Measurements from ENCODE around the gene DRC7.
"Not testable (repeated sequence)": the region's sequence is repeated elsewhere in the genome, so short reads cannot be mapped to it uniquely, and the experiment has no call there.

Gene DRC7

DNA sequence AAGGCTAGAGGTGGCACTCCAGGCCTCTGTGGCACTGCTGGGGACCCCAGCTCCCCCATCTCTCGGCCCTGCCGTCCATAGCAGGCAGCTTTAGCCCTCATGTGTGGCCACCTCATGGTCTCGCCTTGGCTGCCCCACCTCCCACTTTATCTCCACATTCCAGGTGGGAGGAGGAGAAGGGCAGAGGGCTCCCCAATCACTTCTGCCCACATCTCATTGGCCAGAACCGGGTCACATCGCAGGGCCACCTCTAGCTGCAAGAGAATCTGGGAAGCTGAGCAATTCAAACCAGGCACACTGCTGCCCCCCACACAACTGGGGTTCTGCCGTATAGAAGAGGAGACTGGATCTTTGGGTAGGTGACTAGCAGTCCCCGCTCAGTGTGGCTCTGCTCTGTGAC lies 1.6 kb downstream of the DRC7 start:
- DNase-seq = no peak

DNA sequence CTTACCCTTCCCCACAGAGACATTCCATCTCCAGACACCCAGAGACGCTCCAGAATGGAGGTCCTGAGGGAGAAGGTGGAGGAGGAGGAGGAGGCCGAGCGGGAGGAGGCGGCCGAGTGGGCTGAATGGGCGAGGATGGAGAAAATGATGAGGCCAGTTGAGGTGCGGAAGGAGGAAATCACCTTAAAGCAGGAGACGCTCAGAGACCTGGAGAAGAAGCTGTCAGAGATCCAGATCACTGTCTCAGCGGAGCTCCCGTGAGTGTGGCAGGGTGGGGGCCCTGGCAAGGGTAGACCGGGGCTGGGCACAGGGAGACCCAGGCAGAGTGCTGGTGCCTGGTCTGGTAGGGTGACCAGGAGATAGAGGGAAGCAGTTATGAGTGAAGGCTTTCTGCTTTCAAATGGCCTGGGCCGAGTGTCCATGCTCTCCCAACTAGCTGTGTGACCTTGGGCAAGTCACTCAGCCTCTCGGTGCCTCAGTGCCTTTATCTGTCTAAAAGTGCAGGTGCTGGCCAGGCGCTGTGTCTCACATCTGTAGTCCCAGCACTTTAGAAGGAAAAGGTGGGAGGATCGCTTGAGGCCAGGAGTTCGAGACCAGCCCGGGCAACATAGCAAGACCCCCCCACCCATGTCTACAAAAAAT lies 3.4 kb downstream of the DRC7 start:
- DNase-seq = no peak

DNA sequence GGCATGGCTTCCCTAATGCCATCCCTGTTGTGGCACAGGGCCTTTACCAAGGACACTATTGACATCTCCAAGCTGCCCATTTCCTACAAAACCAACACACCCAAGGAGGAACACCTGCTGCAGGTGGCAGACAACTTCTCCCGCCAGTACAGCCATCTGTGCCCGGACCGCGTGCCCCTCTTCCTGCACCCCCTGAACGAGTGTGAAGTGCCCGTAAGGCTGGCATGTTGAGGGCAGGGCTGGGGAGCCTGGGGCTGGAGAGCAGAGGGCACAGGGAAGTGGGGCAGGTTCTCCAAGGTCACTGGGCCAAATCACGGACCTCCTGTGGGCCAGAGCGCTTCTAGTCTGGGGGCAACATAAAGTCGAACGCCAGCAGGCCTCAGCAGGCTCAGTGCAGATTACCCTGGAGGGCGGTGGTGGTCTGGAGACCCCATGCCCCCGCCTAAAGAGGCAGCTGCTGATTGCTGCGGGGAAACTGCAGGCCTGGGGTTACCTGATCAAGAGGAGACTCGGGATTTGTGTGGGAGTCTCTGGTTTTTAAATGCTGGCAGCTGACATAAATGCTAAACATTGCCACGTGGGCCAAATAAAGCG lies 4.3 kb downstream of the DRC7 start:
- DNase-seq = no peak

DNA sequence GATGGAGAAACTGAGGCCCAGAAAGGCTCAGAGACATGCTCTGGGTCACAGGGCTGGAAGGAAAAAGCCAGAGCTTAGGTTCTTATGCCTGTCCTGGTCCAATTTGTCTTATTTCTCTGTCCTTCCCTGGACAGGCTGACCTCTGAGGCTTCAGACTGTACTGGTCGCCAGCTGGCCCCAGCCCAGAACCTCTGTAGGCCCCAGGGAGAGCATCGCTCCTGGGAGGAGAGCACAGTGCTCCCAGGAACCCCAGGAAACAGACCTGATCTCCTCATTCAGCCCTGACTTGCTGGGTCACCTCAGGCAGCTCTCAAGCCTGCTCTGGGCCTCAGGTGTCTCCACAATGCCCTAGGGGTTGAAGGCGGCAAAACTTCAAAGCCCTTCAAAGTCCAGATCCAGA lies 4.9 kb downstream of the DRC7 start:
- DNase-seq = no peak

DNA sequence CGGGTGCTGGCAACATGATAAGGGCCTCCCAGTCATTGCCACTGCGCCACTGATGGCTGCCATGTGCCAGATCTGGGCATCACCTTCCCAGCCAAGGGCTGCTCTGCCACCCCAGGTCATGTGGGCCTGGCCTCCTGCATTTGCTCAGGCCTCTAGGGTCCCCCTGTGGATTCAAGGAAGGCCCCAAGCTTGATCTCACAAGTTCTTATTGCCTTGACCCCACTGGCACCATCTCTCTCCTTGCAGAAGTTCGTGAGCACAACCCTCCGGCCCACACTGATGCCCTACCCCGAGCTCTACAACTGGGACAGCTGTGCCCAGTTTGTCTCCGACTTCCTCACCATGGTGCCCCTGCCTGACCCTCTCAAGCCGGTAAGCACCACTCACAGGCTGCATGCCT lies 5.3 kb downstream of the DRC7 start:
- no peak for DNase-seq

DNA sequence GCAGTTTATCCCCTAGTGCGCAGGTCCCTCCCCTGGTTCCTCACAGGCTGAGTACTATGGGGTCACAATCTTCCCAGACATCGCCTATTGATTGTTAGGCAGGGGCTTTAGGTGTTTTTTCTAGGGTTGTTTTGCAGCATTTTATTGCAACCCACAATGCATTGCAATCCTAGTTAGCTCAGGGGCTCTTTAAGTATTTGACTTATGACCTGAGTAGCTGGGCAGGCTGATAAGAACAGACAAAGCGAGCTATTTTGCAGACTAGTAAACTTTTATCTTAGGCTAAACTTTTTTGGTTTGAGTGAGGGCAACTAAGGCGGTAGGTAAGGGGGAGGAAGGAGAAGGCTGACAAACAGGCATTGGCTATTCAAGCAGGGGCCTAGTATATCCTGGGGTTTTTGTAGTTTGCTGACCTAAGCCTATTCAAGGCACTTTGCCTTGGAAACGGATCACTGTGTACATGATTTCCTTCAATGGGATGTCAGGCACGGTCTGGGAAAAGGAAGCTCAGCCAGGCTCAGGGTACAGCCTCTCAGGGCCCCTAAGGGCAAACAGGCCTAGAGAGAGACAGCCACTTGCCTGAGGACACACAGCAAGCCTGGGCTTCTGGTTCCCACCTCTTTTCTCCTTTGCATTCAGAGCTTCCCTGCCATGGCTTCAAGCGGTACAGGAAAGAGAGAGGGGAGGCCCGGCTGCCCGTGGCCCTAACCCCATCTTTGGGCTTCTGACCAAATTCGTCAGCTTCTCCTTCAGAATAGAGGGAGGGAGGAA lies 6.4 kb downstream of the DRC7 start:
- DNase-seq = no peak

DNA sequence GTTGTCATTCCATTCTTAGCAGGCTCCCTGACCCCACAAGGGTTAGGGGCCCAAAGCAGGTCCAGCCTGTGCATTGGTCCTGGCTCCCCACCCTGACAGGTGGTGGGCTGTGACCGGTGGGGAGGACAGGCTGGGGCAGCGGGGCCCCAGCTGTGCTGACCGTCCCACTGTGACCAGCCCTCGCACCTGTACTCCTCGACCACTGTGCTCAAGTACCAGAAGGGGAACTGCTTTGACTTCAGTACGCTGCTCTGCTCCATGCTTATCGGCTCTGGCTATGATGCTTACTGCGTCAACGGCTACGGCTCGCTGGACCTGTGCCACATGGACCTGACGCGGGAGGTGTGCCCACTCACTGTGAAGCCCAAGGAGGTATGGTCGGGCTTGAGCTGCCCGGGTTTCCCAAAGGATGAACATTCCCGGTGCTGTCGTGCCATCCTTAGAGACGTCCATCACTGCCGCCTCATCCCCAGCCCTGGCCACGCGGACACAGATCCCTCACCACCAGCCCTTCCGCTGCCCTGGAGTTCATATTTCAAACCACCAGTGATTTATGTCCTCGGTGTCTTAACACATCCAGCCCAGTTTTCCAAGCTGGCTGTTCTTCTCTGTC lies 7.3 kb downstream of the DRC7 start:
- DNase-seq = no peak

DNA sequence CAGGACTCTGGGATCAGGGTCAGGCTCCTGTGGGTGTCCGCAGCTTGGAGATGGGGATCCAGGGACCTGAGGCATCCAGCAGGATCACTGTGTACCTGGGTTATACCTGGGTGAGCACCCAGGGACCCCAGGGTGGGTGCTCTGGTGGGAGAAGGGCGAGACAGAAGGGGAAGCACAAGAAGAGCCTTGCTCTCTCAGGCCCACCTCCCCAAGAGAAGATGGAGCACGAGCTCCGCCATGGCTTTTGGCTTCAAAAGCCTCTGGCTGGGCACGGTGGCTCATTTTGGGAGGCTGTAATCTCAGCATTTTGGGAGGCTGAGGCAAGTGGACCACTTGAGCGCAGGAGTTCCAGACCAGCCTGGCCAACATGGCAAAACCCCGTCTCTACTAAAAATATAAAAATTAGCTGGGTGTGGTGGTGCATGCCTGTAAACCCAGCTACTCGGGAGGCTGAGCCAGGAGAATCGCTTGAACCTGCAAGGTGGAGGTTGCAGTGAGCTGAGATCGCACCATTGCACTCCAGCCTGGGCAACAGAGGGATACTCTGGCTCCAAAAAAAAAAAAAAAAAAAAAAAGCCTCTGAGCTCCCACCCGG lies 8.9 kb downstream of the DRC7 start:
- DNase-seq = no peak

DNA sequence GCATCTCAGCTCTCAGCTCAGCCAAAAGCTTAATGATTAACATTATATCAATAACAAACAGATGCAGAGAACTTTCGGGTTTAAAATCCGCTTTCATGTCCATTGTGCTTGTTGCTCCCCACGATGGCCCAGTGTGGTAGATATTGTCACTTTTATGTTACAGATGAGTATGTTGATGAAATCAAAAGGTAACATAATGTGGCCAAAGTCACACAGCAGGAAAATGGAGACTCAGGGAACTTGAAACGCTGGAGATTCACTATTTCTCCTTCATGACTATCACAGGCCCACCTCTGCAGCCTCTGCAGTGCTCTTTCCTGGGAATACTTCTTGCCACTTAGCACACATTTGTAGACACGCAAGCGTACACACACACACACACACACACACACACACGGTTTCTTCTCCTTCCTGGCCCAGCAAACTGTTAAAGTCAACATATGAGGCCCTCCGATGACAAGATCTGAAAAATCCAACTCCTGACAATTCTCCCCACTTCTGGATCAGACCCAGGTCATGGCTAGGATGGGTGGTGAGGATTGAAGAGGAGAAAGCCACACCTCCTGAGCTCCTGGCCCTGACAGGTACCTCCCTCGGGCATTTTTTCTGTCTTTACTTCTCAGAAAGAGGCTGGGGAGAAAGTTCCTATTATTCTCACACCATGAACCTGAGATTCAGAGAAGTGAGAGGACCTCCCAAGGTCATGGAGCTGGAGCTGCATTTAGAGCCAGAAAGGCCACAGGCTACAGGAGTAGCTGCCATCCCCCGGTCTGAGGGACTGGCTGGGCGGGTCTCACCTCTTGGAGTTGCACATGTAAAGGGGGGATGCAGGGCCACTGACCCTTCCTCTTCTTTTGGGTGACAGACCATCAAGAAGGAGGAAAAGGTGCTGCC lies 9.7 kb downstream of the DRC7 start:
- DNase-seq = no peak

DNA sequence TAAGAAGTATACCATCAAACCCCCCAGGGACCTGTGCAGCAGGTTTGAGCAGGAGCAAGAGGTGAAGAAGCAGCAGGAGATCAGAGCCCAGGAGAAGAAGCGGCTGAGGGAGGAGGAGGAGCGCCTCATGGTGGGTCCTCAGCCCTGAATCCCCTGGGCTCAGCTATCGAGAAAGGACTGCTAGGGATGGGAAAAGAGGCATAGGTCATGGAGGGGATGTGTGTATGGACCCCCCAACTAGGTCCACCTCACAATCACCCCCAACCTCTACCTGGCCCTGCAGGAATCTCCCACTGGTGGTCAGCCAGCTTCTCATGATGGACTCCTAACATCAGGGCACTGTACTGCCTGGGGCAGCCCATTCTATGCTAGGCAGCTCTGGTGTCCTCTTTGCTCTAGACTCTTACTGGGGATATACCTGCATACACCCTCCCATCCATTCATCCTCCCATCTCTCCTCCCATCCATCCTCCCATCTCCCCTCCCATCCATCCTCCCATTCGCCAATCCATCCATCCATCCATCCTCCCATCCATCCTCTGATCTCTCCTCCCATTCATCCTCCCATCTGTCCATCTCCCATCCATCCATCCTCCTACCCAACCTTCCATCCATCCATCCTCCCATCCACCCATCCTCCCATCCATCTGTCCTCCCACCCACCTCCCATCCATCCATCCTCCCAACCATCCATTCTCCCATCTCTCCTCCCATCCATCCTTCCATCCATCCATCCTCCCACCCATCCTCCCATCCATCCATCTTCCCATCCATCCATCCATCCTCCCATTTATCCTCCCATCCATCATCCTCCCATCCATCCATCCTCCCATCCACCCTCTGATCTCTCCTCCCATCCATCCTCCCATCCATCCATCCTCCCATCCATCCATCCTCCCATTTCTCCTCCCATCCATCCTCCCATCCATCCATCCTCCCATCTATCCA lies 10.6 kb downstream of the DRC7 start:
- DNase-seq = no peak

DNA sequence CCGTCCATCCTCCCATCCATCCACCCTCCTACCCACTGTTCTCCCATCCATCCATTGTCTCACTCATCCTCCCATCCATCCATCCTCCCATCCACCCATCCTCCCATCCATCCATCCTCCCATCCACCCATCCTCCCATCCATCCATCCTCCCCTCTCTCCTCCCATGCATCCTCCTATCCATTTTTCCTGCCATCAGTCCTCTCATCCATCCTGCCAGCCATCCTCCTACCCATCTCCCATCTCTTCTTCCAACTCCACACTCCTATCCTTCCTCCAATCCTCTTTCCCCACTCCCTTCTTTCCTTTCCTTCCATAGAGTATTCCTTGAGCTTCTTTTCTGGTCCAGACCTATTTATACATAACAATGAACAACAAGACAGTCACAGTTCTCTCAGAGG lies 12.1 kb downstream of the DRC7 start:
- no peak for DNase-seq

DNA sequence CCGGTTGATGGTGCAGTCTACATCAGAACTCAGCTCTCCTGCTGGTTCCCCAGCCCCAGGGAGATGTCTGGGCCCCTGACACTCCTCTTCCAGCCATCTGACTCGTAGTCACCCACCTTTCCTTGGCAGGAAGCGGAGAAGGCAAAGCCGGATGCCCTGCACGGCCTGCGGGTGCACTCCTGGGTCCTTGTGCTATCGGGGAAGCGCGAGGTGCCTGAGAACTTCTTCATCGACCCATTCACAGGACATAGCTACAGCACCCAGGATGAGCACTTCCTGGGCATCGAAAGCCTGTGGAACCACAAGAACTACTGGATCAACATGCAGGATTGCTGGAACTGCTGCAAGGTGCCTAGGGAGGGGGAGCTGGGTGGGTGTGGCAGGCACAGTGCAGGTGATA lies 12.7 kb downstream of the DRC7 start:
- DNase-seq = no peak

DNA sequence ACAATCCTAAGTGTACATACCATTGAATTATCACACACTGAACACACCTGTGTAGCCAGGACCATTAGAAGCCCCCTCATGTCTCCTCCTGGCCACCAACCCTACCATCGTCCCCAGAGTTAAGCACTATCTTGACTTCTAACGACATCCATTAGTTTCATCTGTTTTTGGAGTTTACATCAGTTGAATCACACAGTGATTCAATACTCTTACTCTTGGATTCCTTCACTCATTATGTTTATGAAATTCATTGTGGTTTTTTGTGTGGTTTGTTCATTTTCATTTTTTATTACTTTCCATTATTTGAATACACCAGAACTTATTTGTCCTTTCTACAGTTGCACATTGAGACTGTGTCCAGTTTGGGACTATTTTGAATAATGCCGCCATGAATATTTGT lies 13.6 kb downstream of the DRC7 start:
- no peak for DNase-seq

DNA sequence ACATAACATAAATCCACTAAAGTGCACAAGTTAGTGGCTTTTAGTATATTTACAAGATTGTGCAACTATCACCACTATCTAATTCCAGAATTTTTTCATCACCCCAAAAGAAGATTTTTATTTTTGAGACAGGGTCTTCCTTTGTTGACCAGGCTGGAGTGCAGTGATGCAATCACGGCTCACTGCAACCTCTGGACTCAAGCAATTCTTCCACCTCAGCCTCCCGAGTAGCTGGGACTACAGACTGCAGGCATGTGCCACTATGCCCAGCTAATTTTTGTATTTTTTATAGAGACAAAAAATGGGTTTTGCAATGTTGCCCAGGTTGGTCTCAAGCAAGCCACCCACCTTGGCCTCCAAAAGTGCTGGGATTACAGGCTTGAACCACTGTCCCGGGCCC lies 15.1 kb downstream of the DRC7 start:
- DNase-seq = no peak

DNA sequence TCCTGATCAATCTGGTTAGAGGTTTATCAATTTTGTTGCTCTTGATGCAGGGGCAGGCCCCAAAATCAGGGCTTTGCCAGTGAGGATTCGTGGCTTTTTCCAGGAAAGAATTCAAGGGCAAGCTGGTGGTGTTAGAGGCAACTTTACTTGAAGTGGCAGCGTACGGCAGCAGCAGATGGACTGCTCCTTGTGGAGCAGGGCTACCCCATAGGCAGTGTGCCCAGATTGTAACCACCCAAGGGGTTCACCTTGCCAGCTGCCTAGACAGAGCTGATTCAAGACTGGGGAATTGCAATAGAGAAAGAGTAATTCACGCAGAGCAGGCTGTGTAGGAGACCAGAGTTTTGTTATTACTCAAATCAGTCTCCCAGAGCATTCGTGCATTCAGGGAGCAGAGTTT lies 16.7 kb downstream of the DRC7 start:
- DNase-seq = no peak

DNA sequence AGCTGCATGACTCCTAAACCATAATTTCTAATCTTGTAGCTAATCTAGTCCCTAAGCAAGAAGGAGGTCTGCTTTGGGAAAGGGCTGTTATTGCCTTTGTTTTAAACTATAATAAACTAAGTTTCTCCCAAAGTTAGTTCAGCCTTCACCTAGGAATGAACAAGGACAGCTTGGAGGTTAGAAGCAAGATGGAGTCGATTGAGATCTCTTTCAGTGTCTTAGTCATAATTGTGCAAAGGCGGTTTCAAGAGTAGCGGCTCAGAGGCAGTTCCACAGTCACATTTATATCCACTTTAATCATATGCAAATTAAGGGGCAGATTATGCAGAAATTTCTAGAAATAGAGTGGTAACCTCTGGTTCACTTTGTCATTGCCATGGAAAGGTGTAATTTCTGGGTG lies 17.4 kb downstream of the DRC7 start:
- DNase-seq = no peak

DNA sequence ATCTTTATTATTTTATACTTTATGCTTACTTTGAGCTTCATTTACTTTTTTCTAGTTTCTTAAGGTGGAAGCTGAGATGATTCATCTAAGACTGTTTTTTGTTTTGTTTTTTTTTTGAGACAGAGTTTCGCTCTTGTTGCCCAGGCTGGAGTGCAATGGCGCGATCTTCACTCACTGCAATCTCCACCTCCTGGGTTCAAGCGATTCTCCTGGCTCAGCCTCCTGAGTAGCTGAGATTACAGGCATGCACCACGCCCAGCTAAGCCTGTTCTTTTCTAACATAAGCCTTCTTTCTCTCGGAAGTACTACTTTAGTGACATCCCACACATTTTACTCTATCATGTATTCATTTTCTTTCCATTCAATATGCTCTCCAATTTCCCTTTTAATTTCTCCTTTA lies 18.0 kb downstream of the DRC7 start:
- DNase-seq = not testable (repeated sequence)

DNA sequence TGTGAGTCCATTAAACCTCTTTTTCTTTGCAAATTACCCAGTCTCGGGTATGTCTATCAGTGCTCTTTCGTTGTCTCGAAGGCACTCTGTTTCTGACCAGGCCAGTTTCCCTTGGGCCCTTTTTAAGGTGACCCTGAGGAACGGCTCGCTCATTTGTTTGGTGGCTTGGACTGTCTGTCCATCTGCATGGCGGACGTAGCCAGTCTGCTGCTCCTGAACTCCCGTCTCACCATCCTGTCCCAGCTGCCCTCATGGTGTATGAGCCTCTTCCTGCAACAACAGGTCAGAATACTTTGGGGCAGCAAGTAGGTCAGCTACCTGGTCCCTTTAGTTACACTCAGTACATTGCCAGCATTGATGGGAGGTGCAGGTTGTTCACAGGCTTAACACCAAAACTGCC lies 19.0 kb downstream of the DRC7 start:
- no peak for DNase-seq

DNA sequence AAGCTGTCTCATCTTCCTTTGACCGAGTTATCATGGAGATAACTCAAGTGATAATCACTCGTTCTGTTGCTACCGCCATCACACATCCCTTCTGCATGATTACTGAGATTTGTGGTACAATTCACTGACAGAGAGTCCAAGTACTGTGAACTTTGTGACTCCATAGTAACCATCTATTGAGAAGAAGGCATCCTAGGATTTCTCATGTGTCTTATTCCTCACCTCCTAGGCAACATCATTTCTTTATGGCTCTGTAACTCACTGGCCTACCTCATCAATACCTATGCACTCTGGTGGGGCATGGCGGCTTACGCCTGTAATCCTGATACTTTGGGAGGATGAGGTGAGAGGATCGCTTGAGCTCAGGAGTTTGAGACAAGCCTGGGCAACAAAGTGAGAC lies 19.4 kb downstream of the DRC7 start:
- DNase-seq = no peak

DNA sequence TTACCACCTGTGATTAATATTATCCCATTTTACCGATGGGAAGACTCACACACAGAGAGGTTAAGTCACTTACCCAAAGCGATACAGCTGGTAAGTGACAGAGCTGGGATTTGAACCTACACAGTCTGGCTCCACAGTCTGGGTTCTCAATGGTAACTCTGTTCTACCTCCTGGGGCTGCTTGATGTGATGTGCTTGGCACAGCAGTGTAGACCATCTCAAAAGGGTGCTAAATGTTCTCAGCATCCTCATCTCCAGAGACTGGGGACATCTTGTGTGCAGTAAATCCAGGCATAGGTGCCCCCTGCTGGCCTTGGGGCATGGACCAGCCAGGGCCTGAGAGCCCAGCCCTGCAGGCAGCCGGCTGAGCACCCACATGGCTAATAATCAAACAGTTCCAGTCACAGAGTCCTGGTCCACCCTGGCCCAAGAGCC lies 25.6 kb downstream of the DRC7 start:
- no peak for DNase-seq

Measured in KG1 (cell line).